GM23338 (cell line): ENCODE measurements around the gene PITX1. TPM values are rescaled to one million over a fixed set of nuclear protein-coding genes. Genes with fewer than 3 reads are reported as not detected.
A peak's percentile ranks its signal among the peaks of the same experiment; 100 is the strongest.

Experiments
- ATAC-seq: fragments of 200-7000 bp; cut with Tn5 transposase; 3 replicates; pipeline ENCODE4 v1.9.1; 2020
- DNase-seq: peaks from one replicate; pipeline ENCODE4 v3.0.0-alpha.2; 2015; ENCODE audit warnings: low spot score
- H2AFZ ChIP-seq: fragments of 200-600 bp; sonication (generic); 2 replicates; pipeline ENCODE4 v1.8.0; 2016; ENCODE audit warnings: antibody characterized with exemption, mild to moderate bottlenecking, moderate library complexity
- H3F3A ChIP-seq: fragments of 200-600 bp; sonication (generic); replicated peaks from 2 replicates; pipeline ENCODE4 v1.8.0; 2017; ENCODE audit warnings: antibody characterized with exemption, mixed run types, low read depth
- H3K27ac ChIP-seq: fragments of 200-600 bp; sonication (generic); 2 replicates; pipeline ENCODE4 v1.6.1; 2016; ENCODE audit warnings: low read depth
- H3K27me3 ChIP-seq: fragments of 200-600 bp; sonication (generic); 2 replicates; pipeline ENCODE4 v1.8.0; 2016; ENCODE audit warnings: mild to moderate bottlenecking, mixed run types, moderate library complexity; ENCODE audit not compliant: insufficient read depth
- H3K36me3 ChIP-seq: fragments of 200-600 bp; sonication (generic); 2 replicates; pipeline ENCODE4 v1.8.0; 2016; ENCODE audit warnings: mild to moderate bottlenecking; ENCODE audit not compliant: insufficient read depth
- H3K4me1 ChIP-seq: fragments of 200-600 bp; sonication (generic); 2 replicates; pipeline ENCODE4 v1.8.0; 2016; ENCODE audit warnings: mild to moderate bottlenecking, moderate library complexity; ENCODE audit not compliant: insufficient read depth
- H3K4me2 ChIP-seq: fragments of 200-600 bp; sonication (generic); 2 replicates; pipeline ENCODE4 v1.7.1; 2017; ENCODE audit warnings: mixed run types
- H3K4me3 ChIP-seq: fragments of 200-600 bp; sonication (generic); 2 replicates; pipeline ENCODE4 v1.6.1; 2016; ENCODE audit warnings: mixed run types
- H3K79me2 ChIP-seq: fragments of 200-600 bp; sonication (generic); replicated peaks from 2 replicates; pipeline ENCODE4 v1.8.0; 2017; ENCODE audit warnings: mild to moderate bottlenecking; ENCODE audit not compliant: insufficient read depth
- H3K9me2 ChIP-seq: fragments of 200-600 bp; sonication (generic); 2 replicates; pipeline ENCODE4 v1.8.0; 2017; ENCODE audit not compliant: insufficient read depth
- H4K20me1 ChIP-seq: fragments of 200-600 bp; sonication (generic); replicated peaks from 2 replicates; pipeline ENCODE4 v1.8.0; 2017; ENCODE audit warnings: mild to moderate bottlenecking; ENCODE audit not compliant: insufficient read depth
- H3K27ac Mint-ChIP-seq: 2 replicates; pipeline ENCODE4 v1.8.0; 2020; ENCODE audit warnings: inconsistent platforms, mild to moderate bottlenecking, moderate library complexity, mixed read lengths
- H3K27me3 Mint-ChIP-seq: 3 replicates; pipeline ENCODE4 v1.8.0; 2022; ENCODE audit warnings: low read depth, mild to moderate bottlenecking, moderate library complexity, mixed read lengths, inconsistent platforms; ENCODE audit not compliant: insufficient read depth, poor library complexity
- H3K36me3 Mint-ChIP-seq: 3 replicates; pipeline ENCODE4 v1.8.0; 2021; ENCODE audit warnings: low read depth, mild to moderate bottlenecking, inconsistent platforms, moderate library complexity, mixed read lengths
- H3K4me1 Mint-ChIP-seq: 3 replicates; pipeline ENCODE4 v1.8.0; 2020; ENCODE audit warnings: mild to moderate bottlenecking, inconsistent platforms, mixed read lengths
- H3K4me3 Mint-ChIP-seq: 3 replicates; pipeline ENCODE4 v1.8.0; 2021; ENCODE audit warnings: moderate library complexity, mild to moderate bottlenecking, inconsistent platforms, mixed read lengths
- H3K9me3 Mint-ChIP-seq: 3 replicates; pipeline ENCODE4 v1.8.0; 2020; ENCODE audit warnings: moderate library complexity, mild to moderate bottlenecking, inconsistent platforms, mixed read lengths
- CREB1 ChIP-seq: fragments of 250-450 bp; sonication (Bioruptor Pico); IDR thresholded peaks from 2 replicates; pipeline ENCODE4 v1.5.0; 2020; ENCODE audit warnings: low read depth, mild to moderate bottlenecking, moderate library complexity
- EZH2 ChIP-seq: fragments of 200-600 bp; sonication (generic); IDR thresholded peaks from one replicate; pipeline ENCODE4 v1.8.0; 2017; ENCODE audit warnings: antibody characterized with exemption, mild to moderate bottlenecking, low read depth; ENCODE audit not compliant: unreplicated experiment
- EZH2phosphoT487 ChIP-seq: fragments of 200-600 bp; sonication (generic); IDR thresholded peaks from one replicate; pipeline ENCODE4 v1.8.1; 2018; ENCODE audit warnings: antibody characterized with exemption; ENCODE audit not compliant: unreplicated experiment
- JUNB ChIP-seq: IDR thresholded peaks from one replicate; pipeline ENCODE4 v1.6.1; 2016; ENCODE audit warnings: antibody characterized with exemption; ENCODE audit not compliant: unreplicated experiment
- NANOG ChIP-seq: IDR thresholded peaks from 2 replicates; pipeline ENCODE4 v1.6.1; 2016; ENCODE audit warnings: antibody characterized with exemption, borderline replicate concordance
- POLR2AphosphoS5 ChIP-seq: IDR thresholded peaks from 2 replicates; pipeline ENCODE4 v1.6.1; 2016; ENCODE audit warnings: antibody characterized with exemption, low read depth
- STAT1 ChIP-seq: IDR thresholded peaks from one replicate; pipeline ENCODE4 v1.6.1; 2016; ENCODE audit warnings: antibody characterized with exemption; ENCODE audit not compliant: unreplicated experiment
- ZNF114 ChIP-seq: fragments of 250-450 bp; sonication (Bioruptor Pico); IDR thresholded peaks from 2 replicates; pipeline ENCODE4 v1.5.0; 2020; ENCODE audit warnings: mild to moderate bottlenecking, moderate library complexity
- polyA plus RNA-seq: library from polyadenylated mRNA; unstranded; fragments of >200 nt; fragmentation: Nextera tagmentation; extraction: Ambion mirVana; gene quantifications from 2 replicates; pipeline ENCODE4 v1.2.1, GENCODE V29; 2016
- total RNA-seq: library from RNA; depleted of rRNA; stranded (reverse); fragments of >200 nt; shearing (Covaris generic); gene quantifications from 2 replicates; pipeline ENCODE4 v1.2.3, GENCODE V29; 2014
- TF ChIP-seq, protein P1 (sequence below), 2 experiments: fragments of 200-600 bp in 1 of 2; sonication (generic) in 1 of 2; conservative IDR thresholded peaks; 2 replicates each; pipeline versions ENCODE4 v1.5.1 to v1.6.1; 2016 to 2017; ENCODE audit warnings: antibody characterized with exemption in 2 of 2, low read depth in 2 of 2, mild to moderate bottlenecking in 2 of 2, moderate library complexity in 1 of 2
- TF ChIP-seq, protein P2 (sequence below): IDR thresholded peaks from 2 replicates; pipeline ENCODE4 v1.6.1; 2016; ENCODE audit warnings: antibody characterized with exemption
- TF ChIP-seq, protein P3 (sequence below): fragments of 250-450 bp; sonication (Bioruptor Pico); IDR thresholded peaks from 2 replicates; pipeline ENCODE4 v1.5.0; 2020; ENCODE audit warnings: mild to moderate bottlenecking, moderate library complexity

Gene PITX1
- total and polyA plus RNA-seq, 2 experiments from 2014 or later: not detected

DNA sequence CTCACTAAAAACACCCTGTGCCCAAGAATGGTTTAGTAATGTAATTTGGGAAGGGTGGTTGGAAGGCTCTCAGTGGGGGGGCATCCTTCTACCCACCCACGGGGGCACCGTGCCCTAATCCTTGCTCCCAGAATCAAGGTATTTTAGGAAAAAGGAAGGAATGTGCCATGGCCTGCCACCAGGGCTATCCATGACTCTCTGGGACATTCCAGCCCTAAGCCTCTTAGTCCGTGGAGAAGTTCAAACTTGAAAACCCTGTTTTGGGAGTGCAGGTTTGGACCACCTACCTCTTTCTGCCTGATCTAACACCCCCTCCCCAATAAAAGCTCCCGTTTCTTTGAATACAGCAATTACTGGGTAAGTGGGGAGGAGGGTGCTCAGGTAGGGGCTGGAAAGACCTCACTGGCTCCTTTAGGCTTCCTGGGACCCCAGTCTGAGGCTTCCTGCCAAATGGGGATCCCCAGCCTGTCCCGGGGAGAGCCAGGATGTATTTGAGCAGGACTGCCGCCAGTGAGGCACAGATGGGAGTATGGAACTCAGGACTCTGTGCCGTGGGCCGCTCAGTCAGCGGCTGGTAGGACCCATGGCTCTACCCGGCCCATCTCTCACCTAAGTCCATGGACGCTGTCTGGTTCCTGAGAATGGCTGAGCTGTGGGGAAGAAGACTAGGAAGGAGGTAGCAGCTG lies 3.6 kb upstream of the PITX1 start (continued):
- no peak for TF ChIP-seq STAT1
- no peak for TF ChIP-seq NANOG
- TF ChIP-seq, protein P1, sequence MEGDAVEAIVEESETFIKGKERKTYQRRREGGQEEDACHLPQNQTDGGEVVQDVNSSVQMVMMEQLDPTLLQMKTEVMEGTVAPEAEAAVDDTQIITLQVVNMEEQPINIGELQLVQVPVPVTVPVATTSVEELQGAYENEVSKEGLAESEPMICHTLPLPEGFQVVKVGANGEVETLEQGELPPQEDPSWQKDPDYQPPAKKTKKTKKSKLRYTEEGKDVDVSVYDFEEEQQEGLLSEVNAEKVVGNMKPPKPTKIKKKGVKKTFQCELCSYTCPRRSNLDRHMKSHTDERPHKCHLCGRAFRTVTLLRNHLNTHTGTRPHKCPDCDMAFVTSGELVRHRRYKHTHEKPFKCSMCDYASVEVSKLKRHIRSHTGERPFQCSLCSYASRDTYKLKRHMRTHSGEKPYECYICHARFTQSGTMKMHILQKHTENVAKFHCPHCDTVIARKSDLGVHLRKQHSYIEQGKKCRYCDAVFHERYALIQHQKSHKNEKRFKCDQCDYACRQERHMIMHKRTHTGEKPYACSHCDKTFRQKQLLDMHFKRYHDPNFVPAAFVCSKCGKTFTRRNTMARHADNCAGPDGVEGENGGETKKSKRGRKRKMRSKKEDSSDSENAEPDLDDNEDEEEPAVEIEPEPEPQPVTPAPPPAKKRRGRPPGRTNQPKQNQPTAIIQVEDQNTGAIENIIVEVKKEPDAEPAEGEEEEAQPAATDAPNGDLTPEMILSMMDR (conservative IDR thresholded peaks at IDR 0.05; ENCODE audit: low read depth in 2 of 2): no peak

DNA sequence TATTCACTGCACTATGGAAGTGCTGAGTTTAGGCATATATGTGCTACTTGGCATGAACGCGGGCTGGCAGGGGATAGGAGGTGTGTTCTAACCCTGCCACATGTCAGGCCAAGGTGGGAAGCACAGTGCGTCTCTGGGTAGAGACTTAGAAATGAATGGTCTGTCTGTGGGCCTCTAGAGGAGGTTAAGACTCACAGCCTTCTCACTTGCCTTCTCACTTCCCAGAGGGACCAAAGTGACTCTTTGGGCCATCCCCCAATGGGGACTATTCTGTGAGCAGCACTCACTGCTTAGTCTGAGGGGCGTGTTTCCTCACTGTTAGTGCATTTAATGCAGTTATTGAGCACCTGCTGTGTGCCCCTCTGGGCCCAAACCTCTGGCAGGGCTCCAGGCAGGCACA lies 2.4 kb upstream of the PITX1 start:
- H3K79me2 ChIP-seq: no peaks in the 10 kb centered on the region
- H3K36me3 ChIP-seq: no peaks in the 10 kb centered on the region
- H3K27ac ChIP-seq: no peak overlapping the region
- H3K4me3 ChIP-seq: no peak overlapping the region
- TF ChIP-seq EZH2phosphoT487: peak; percentile 9
- no peak for TF ChIP-seq NANOG
- no peaks in the 10 kb centered on the region for H3K36me3 Mint-ChIP-seq
- H3K4me2 ChIP-seq: no peak overlapping the region
- ATAC-seq: no peak
- no peak overlapping the region for H2AFZ ChIP-seq
- H3K4me3 Mint-ChIP-seq: no peak overlapping the region
- no peak for DNase-seq
- H3K9me3 Mint-ChIP-seq: peaks cover 7% of the 10 kb centered on the region
- H3K27ac Mint-ChIP-seq: no peak overlapping the region
- peaks cover 16% of the 10 kb centered on the region; the same call in 1 of the 2 replicates for H3K4me1 ChIP-seq
- peaks cover 99% of the 10 kb centered on the region for H3K27me3 ChIP-seq
- H4K20me1 ChIP-seq: peaks cover 18% of the 10 kb centered on the region
- H3K9me2 ChIP-seq: no peaks in the 10 kb centered on the region
- peaks cover 10% of the 10 kb centered on the region for H3F3A ChIP-seq
- H3K4me1 Mint-ChIP-seq: peaks cover 22% of the 10 kb centered on the region
- H3K27me3 Mint-ChIP-seq: peaks cover 89% of the 10 kb centered on the region

DNA sequence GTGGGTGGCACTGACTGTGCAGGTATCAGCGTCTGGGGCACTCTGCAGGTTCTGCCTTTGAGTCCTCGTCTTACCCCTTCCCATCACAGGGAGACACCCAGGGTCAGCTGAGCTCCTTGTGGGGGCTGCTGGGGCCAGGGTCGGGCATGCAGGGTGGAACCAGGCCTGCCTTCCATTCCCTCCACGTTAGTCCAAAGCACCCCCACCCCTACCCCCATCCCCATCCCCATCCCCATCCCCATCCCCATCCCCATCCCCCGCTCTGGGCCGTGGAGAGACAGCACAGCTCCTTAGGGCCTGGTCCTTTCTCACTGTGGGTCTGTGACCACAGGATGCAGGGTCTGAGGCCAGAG lies 1.6 kb upstream of the PITX1 start:
- no peak for ATAC-seq
- DNase-seq: no peak
- Mint-ChIP-seq H3K27me3 (peaks cover 89% of the 10 kb centered on the region), H3K36me3 (no peaks in the 10 kb centered on the region), H3K4me3 (no peak overlapping the region), H3K4me1 (peaks cover 21% of the 10 kb centered on the region), H3K27ac (no peak overlapping the region), H3K9me3 (peaks cover 7% of the 10 kb centered on the region; the same call in 2 of the 3 replicates)
- H3K9me2 ChIP-seq: no peaks in the 10 kb centered on the region
- peaks cover 21% of the 10 kb centered on the region; the same call in 1 of the 2 replicates for H3K4me1 ChIP-seq
- H4K20me1 ChIP-seq: peaks cover 14% of the 10 kb centered on the region
- no peaks in the 10 kb centered on the region for H3K79me2 ChIP-seq
- H3K4me2 ChIP-seq: no peak overlapping the region
- H3K4me3 ChIP-seq: no peak overlapping the region
- H3K36me3 ChIP-seq: no peaks in the 10 kb centered on the region
- H3K27ac ChIP-seq: no peak overlapping the region
- H3K27me3 ChIP-seq: peaks cover 99% of the 10 kb centered on the region
- H2AFZ ChIP-seq: no peak overlapping the region
- peaks cover 4% of the 10 kb centered on the region; the same call in 1 of the 2 replicates for H3F3A ChIP-seq
- TF ChIP-seq NANOG (no peak), EZH2 (no peak), JUNB (no peak), CREB1 (CRISPR knock-in tag) (no peak), STAT1 (no peak), ZNF114 (CRISPR knock-in tag) (no peak), POLR2AphosphoS5 (no peak)
- TF ChIP-seq, protein P2, sequence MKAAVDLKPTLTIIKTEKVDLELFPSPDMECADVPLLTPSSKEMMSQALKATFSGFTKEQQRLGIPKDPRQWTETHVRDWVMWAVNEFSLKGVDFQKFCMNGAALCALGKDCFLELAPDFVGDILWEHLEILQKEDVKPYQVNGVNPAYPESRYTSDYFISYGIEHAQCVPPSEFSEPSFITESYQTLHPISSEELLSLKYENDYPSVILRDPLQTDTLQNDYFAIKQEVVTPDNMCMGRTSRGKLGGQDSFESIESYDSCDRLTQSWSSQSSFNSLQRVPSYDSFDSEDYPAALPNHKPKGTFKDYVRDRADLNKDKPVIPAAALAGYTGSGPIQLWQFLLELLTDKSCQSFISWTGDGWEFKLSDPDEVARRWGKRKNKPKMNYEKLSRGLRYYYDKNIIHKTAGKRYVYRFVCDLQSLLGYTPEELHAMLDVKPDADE: no peak
- TF ChIP-seq, protein P3, sequence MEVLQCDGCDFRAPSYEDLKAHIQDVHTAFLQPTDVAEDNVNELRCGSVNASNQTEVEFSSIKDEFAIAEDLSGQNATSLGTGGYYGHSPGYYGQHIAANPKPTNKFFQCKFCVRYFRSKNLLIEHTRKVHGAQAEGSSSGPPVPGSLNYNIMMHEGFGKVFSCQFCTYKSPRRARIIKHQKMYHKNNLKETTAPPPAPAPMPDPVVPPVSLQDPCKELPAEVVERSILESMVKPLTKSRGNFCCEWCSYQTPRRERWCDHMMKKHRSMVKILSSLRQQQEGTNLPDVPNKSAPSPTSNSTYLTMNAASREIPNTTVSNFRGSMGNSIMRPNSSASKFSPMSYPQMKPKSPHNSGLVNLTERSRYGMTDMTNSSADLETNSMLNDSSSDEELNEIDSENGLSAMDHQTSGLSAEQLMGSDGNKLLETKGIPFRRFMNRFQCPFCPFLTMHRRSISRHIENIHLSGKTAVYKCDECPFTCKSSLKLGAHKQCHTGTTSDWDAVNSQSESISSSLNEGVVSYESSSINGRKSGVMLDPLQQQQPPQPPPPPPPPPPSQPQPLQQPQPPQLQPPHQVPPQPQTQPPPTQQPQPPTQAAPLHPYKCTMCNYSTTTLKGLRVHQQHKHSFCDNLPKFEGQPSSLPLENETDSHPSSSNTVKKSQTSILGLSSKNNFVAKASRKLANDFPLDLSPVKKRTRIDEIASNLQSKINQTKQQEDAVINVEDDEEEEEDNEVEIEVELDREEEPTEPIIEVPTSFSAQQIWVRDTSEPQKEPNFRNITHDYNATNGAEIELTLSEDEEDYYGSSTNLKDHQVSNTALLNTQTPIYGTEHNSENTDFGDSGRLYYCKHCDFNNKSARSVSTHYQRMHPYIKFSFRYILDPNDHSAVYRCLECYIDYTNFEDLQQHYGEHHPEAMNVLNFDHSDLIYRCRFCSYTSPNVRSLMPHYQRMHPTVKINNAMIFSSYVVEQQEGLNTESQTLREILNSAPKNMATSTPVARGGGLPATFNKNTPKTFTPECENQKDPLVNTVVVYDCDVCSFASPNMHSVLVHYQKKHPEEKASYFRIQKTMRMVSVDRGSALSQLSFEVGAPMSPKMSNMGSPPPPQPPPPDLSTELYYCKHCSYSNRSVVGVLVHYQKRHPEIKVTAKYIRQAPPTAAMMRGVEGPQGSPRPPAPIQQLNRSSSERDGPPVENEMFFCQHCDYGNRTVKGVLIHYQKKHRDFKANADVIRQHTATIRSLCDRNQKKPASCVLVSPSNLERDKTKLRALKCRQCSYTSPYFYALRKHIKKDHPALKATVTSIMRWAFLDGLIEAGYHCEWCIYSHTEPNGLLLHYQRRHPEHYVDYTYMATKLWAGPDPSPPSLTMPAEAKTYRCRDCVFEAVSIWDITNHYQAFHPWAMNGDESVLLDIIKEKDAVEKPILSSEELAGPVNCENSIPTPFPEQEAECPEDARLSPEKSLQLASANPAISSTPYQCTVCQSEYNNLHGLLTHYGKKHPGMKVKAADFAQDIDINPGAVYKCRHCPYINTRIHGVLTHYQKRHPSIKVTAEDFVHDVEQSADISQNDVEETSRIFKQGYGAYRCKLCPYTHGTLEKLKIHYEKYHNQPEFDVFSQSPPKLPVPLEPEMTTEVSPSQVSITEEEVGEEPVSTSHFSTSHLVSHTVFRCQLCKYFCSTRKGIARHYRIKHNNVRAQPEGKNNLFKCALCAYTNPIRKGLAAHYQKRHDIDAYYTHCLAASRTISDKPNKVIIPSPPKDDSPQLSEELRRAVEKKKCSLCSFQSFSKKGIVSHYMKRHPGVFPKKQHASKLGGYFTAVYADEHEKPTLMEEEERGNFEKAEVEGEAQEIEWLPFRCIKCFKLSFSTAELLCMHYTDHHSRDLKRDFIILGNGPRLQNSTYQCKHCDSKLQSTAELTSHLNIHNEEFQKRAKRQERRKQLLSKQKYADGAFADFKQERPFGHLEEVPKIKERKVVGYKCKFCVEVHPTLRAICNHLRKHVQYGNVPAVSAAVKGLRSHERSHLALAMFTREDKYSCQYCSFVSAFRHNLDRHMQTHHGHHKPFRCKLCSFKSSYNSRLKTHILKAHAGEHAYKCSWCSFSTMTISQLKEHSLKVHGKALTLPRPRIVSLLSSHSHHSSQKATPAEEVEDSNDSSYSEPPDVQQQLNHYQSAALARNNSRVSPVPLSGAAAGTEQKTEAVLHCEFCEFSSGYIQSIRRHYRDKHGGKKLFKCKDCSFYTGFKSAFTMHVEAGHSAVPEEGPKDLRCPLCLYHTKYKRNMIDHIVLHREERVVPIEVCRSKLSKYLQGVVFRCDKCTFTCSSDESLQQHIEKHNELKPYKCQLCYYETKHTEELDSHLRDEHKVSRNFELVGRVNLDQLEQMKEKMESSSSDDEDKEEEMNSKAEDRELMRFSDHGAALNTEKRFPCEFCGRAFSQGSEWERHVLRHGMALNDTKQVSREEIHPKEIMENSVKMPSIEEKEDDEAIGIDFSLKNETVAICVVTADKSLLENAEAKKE (CRISPR knock-in tag): no peak
